GM21723 (cell line): ENCODE data around the gene C2orf80.
"Not testable (repeated sequence)": the region's sequence is repeated elsewhere in the genome, so short reads cannot be mapped to it uniquely, and the experiment has no call there.

Experiments
- ATAC-seq: cut with Tn5 transposase; IDR thresholded peaks from one replicate; pipeline ENCODE4 v1.9.1; 2021; ENCODE audit warnings: mild to moderate bottlenecking, moderate library complexity; ENCODE audit not compliant: unreplicated experiment

Gene C2orf80

GRCh38 chr2:208182835-208183234 lies 7.0 kb downstream of the C2orf80 start:
- ATAC-seq: no peak

- ATAC-seq: no peak
These were observed 10.7 kb downstream of the C2orf80 start for GRCh38 chr2:208179028-208179609.

GRCh38 chr2:208175840-208176153 lies 14.0 kb downstream of the C2orf80 start:
- ATAC-seq: no peak

- peak; percentile 98 for ATAC-seq
These were observed 14.6 kb downstream of the C2orf80 start for GRCh38 chr2:208175069-208175839.

- no peak for ATAC-seq
These were observed 15.7 kb downstream of the C2orf80 start for GRCh38 chr2:208174144-208174543.

- ATAC-seq: no peak
These were observed 17.7 kb downstream of the C2orf80 start for GRCh38 chr2:208172125-208172524.

GRCh38 chr2:208164951-208165755 lies 24.7 kb downstream of the C2orf80 start:
- ATAC-seq: no peak

GRCh38 chr2:208163489-208163888 lies 26.3 kb downstream of the C2orf80 start, which contains the start of gene CRYGA:
CRYGA (minus strand) TSS chr2:208163589; CDS start chr2:208163556, 33 bp downstream.
- ATAC-seq: no peak

- ATAC-seq: no peak
These were observed 33.4 kb downstream of the C2orf80 start for GRCh38 chr2:208156439-208156838.

- no peak for ATAC-seq
These were observed 36.7 kb downstream of the C2orf80 start for GRCh38 chr2:208153156-208153555.

- no peak for ATAC-seq
These were observed 38.9 kb downstream of the C2orf80 start for GRCh38 chr2:208150956-208151355.

- ATAC-seq: no peak
These were observed 39.7 kb downstream of the C2orf80 start for GRCh38 chr2:208150094-208150493.

GRCh38 chr2:208148803-208149202 lies 41.0 kb downstream of the C2orf80 start:
- no peak for ATAC-seq

GRCh38 chr2:208147759-208148158 lies 42.1 kb downstream of the C2orf80 start:
- no peak for ATAC-seq

- no peak for ATAC-seq
These were observed 42.8 kb downstream of the C2orf80 start for GRCh38 chr2:208147008-208147407.

GRCh38 chr2:208146006-208146405 lies 43.8 kb downstream of the C2orf80 start, which contains the start of gene CRYGB:
CRYGB (minus strand) TSS chr2:208146158; CDS start chr2:208146120, 38 bp downstream.
- ATAC-seq: no peak

- ATAC-seq: no peak
These were observed 46.7 kb downstream of the C2orf80 start for GRCh38 chr2:208142925-208143799.

- no peak for ATAC-seq
These were observed 47.4 kb downstream of the C2orf80 start for GRCh38 chr2:208142240-208142924.

- no peak for ATAC-seq
These were observed 50.4 kb downstream of the C2orf80 start for GRCh38 chr2:208139447-208139846.

GRCh38 chr2:208138334-208138733 lies 51.5 kb downstream of the C2orf80 start:
- not testable (repeated sequence) for ATAC-seq
